HG03139 (cell line): ENCODE measurements around the gene CD226.

Experiments used
- ATAC-seq: cut with Tn5 transposase; IDR thresholded peaks from one replicate; pipeline ENCODE4 v1.9.1; 2021; ENCODE audit not compliant: unreplicated experiment

Gene CD226

DNA sequence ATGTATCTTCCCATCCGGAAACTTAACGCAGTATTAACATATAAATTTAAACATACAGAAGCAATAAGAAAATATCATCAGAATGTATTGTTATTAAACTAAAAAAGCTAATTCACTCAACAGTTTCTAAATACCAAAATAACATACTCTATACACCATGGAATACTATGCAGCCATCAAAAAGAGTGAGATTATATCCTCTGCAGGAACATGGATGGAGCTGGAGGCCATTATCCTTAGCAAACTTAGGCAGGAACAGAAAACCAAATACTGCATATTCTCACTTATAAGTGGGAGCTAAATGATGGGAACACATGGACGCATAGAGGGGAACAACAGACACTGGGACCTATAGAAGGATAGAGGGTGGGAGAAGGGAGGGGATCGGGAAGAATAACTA, 127.1 kb downstream of the CD226 start:
- no peak for ATAC-seq

- no peak for ATAC-seq
Observed at GRCh38 chr18:69819460-69819859, 128.2 kb downstream of the CD226 start.

GRCh38 chr18:69817335-69817940, 130.2 kb downstream of the CD226 start:
- ATAC-seq = no peak

DNA sequence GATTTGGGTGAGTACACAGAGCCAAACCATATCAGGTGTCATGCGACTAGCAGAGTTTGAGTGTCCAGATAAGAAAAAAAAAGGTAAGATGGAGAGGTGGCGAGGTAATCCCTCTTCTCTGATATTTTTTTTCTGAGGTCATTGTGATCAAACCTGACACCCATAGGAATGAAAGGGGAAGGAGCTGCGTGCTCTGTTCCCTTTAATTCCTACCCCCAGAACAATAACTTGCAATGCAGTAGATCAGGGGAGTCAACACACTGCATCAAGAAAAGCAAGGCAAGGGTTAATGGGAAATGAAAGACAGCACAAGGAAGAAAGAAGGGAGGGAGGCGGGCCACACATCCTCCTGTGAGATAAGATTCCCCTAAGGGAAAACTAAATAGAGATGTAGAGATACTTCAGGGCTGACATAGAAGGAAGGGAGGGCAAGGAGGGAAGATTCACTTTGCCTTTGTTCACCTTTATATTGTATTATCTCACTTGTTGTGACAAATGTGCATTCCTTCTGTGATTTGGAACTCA, 132.8 kb downstream of the CD226 start:
- no peak for ATAC-seq

GRCh38 chr18:69813559-69813958, 134.1 kb downstream of the CD226 start:
- ATAC-seq = no peak

- ATAC-seq = no peak
Observed at GRCh38 chr18:69808399-69808798, 139.3 kb downstream of the CD226 start.

GRCh38 chr18:69804776-69805501, 142.7 kb downstream of the CD226 start:
- ATAC-seq = no peak
